ENCODE data around the gene EFCAB8. TPM values are rescaled to one million over a fixed set of nuclear protein-coding genes. Genes with fewer than 3 reads are reported as not detected.

The EFCAB8 gene
- total RNA-seq, 1 experiment from 2014 or later = not detected

- no peaks in the 10 kb centered on the region for H3K79me2 ChIP-seq (ENCODE audit: low read length)
- intact Hi-C loops (cut with micrococcal nuclease) = no loop called here
- no peaks in the 10 kb centered on the region for H3K36me3 ChIP-seq (ENCODE audit: low read depth, low read length)
- CTCF ChIA-PET = no interaction called here
- no peak for TF ChIP-seq EZH2phosphoT487 (IDR thresholded peaks at IDR 0.05; ENCODE audit: borderline replicate concordance, low read length)
- no peak for TF ChIP-seq EZH2 (IDR thresholded peaks at IDR 0.05; ENCODE audit: low read length, unreplicated experiment)
- TF ChIP-seq, protein P1, sequence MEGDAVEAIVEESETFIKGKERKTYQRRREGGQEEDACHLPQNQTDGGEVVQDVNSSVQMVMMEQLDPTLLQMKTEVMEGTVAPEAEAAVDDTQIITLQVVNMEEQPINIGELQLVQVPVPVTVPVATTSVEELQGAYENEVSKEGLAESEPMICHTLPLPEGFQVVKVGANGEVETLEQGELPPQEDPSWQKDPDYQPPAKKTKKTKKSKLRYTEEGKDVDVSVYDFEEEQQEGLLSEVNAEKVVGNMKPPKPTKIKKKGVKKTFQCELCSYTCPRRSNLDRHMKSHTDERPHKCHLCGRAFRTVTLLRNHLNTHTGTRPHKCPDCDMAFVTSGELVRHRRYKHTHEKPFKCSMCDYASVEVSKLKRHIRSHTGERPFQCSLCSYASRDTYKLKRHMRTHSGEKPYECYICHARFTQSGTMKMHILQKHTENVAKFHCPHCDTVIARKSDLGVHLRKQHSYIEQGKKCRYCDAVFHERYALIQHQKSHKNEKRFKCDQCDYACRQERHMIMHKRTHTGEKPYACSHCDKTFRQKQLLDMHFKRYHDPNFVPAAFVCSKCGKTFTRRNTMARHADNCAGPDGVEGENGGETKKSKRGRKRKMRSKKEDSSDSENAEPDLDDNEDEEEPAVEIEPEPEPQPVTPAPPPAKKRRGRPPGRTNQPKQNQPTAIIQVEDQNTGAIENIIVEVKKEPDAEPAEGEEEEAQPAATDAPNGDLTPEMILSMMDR (conservative IDR thresholded peaks at IDR 0.05; ENCODE audit: low read depth, low read length) = no peak
- no peak overlapping the region for H3K4me2 ChIP-seq (ENCODE audit: low read length)
- H3K27me3 ChIP-seq (ENCODE audit: low read length) = peaks cover 11% of the 10 kb centered on the region; the same call in 1 of the 2 replicates
- BruUV-seq (replicated peaks) = no TSS peak
- DNase-seq = no peak
- no peak overlapping the region for H3K9ac ChIP-seq (ENCODE audit: low read length)
- POLR2A ChIA-PET (ENCODE audit: unreplicated experiment) = no interaction called here
- H3K9me3 ChIP-seq (ENCODE audit: low read length) = no peaks in the 10 kb centered on the region
- H2AFZ ChIP-seq (ENCODE audit: low read length) = no peak overlapping the region
- ATAC-seq = no peak
- no peaks in the 10 kb centered on the region for H3K4me1 ChIP-seq (ENCODE audit: insufficient read depth, low read length)
- H3K4me3 ChIP-seq (ENCODE audit: low read length) = no peak overlapping the region
- H4K20me1 ChIP-seq (ENCODE audit: low read length) = no peaks in the 10 kb centered on the region
- H3F3A ChIP-seq (ENCODE audit: low read length, unreplicated experiment) = no peaks in the 10 kb centered on the region
- H3K27ac ChIP-seq (ENCODE audit: low read length) = no peak overlapping the region
- no peaks in the 10 kb centered on the region for H3K9me2 ChIP-seq (replicated peaks; ENCODE audit: low read length)
These were observed 66.9 kb downstream of the EFCAB8 start for GRCh38 chr20:32925481-32926196.

DNA sequence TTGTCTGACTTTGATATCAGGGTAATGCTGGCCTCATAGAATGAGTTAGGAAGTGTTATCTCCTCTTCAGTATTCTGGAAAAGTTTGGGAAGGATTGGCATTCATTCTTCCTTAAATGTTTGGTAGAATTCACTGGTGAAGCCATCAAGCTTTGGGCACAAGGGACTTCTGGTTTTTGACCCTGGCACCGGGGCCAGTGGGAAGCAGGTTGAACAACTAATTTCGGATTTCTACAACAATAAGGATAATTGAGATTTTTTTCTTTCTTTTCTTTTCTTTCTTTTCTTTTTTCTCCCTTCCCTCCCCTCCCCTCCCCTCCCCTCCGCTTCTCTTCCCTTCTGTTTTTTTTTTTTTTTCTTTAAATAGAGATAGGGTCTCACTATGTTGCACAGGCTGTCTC lies 70.4 kb downstream of the EFCAB8 start:
- Histone ChIP-seq H3K9me3 (ENCODE audit: low read length) (no peaks in the 10 kb centered on the region), H3K4me2 (ENCODE audit: low read length) (no peak overlapping the region), H3K4me1 (ENCODE audit: insufficient read depth, low read length) (no peaks in the 10 kb centered on the region), H3K27me3 (ENCODE audit: low read length) (peaks cover 22% of the 10 kb centered on the region), H4K20me1 (ENCODE audit: low read length) (no peaks in the 10 kb centered on the region), H2AFZ (ENCODE audit: low read length) (no peak overlapping the region), H3K9ac (ENCODE audit: low read length) (no peak overlapping the region), H3K27ac (ENCODE audit: low read length) (no peak overlapping the region), H3K4me3 (ENCODE audit: low read length) (no peak overlapping the region), H3K36me3 (ENCODE audit: low read depth, low read length) (no peaks in the 10 kb centered on the region), H3F3A (ENCODE audit: low read length, unreplicated experiment) (no peaks in the 10 kb centered on the region), H3K9me2 (replicated peaks; ENCODE audit: low read length) (no peaks in the 10 kb centered on the region), H3K79me2 (ENCODE audit: low read length) (no peaks in the 10 kb centered on the region)
- TF ChIP-seq, protein P1 (conservative IDR thresholded peaks at IDR 0.05; ENCODE audit: low read depth, low read length) = no peak
- TF ChIP-seq EZH2phosphoT487 (IDR thresholded peaks at IDR 0.05; ENCODE audit: borderline replicate concordance, low read length) = no peak
- TF ChIP-seq EZH2 (IDR thresholded peaks at IDR 0.05; ENCODE audit: low read length, unreplicated experiment) = no peak
- ChIA-PET POLR2A (ENCODE audit: unreplicated experiment) (no interaction called here), CTCF (no interaction called here)
- intact Hi-C loops (cut with micrococcal nuclease) = no loop called here
- ATAC-seq = no peak
- no peak for DNase-seq
- no TSS peak for BruUV-seq (replicated peaks)

DNA sequence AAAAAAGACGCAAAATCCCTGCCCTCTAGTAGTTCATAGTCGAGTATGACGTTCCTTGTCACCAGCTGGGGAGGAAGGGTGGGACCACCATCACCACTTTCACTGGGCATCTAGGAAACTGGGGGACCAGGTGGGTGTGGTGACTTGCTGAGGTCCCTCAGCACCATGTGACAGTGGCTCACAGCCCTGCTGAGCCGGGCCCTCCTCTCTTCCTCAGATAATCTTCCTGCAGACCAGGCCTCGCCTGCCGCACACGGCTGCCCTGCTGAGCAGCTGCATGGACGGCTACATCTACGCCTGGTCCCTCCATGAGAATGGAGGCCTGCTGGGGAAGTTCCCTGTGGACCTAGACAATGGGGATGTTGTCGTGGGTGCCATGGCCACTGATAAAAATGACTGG lies 71.5 kb downstream of the EFCAB8 start:
- Histone ChIP-seq H2AFZ (ENCODE audit: low read length) (no peak overlapping the region), H4K20me1 (ENCODE audit: low read length) (no peaks in the 10 kb centered on the region), H3K9ac (ENCODE audit: low read length) (no peak overlapping the region), H3K79me2 (ENCODE audit: low read length) (no peaks in the 10 kb centered on the region), H3F3A (ENCODE audit: low read length, unreplicated experiment) (no peaks in the 10 kb centered on the region), H3K9me2 (replicated peaks; ENCODE audit: low read length) (no peaks in the 10 kb centered on the region), H3K4me3 (ENCODE audit: low read length) (no peak overlapping the region), H3K4me2 (ENCODE audit: low read length) (no peak overlapping the region), H3K9me3 (ENCODE audit: low read length) (no peaks in the 10 kb centered on the region), H3K27ac (ENCODE audit: low read length) (no peak overlapping the region), H3K4me1 (ENCODE audit: insufficient read depth, low read length) (no peaks in the 10 kb centered on the region), H3K27me3 (ENCODE audit: low read length) (peaks cover 22% of the 10 kb centered on the region), H3K36me3 (ENCODE audit: low read depth, low read length) (no peaks in the 10 kb centered on the region)
- TF ChIP-seq EZH2phosphoT487 (IDR thresholded peaks at IDR 0.05; ENCODE audit: borderline replicate concordance, low read length) (no peak), EZH2 (IDR thresholded peaks at IDR 0.05; ENCODE audit: low read length, unreplicated experiment) (no peak)
- TF ChIP-seq, protein P1 (conservative IDR thresholded peaks at IDR 0.05; ENCODE audit: low read depth, low read length) = no peak
- DNase-seq = no peak
- no peak for ATAC-seq
- intact Hi-C loops (cut with micrococcal nuclease) = no loop called here
- POLR2A ChIA-PET (ENCODE audit: unreplicated experiment) = no interaction called here
- CTCF ChIA-PET = no interaction called here
- BruUV-seq (replicated peaks) = no TSS peak
